Fibroblast of lung (primary cell): ENCODE measurements around the gene KRTAP3-2. TPM values are rescaled to one million over a fixed set of nuclear protein-coding genes. Genes with fewer than 3 reads are reported as not detected.

Experiments used
- DNase-seq, 2 donors: peaks; one replicate each; pipeline versions ENCODE4 v3.0.0 to v3.0.0-alpha.2; 2010; ENCODE audit warnings: low read depth in 2 of 2
- H2AFZ ChIP-seq: 2 replicates; pipeline ENCODE4 v1.5.1; 2012; ENCODE audit warnings: low read length, control low read depth, inconsistent platforms
- H3K27ac ChIP-seq: 2 replicates; pipeline ENCODE4 v1.5.1; 2011; ENCODE audit warnings: low read length, control low read depth; ENCODE audit not compliant: insufficient read depth
- H3K27me3 ChIP-seq: 2 replicates; pipeline ENCODE4 v1.5.1; 2011; ENCODE audit warnings: mild to moderate bottlenecking, low read length; ENCODE audit not compliant: control insufficient read depth, insufficient read depth
- H3K36me3 ChIP-seq: 2 replicates; pipeline ENCODE4 v1.5.1; 2011; ENCODE audit warnings: low read length; ENCODE audit not compliant: control insufficient read depth, insufficient read depth
- H3K4me1 ChIP-seq: 2 replicates; pipeline ENCODE4 v1.5.1; 2011; ENCODE audit warnings: low read length; ENCODE audit not compliant: control insufficient read depth, insufficient read depth; ENCODE audit errors: extremely low read depth
- H3K4me2 ChIP-seq: 2 replicates; pipeline ENCODE4 v1.5.1; 2011; ENCODE audit warnings: low read length, control low read depth; ENCODE audit not compliant: insufficient read depth; ENCODE audit errors: extremely low read depth
- H3K4me3 ChIP-seq, 4 experiments: fragments of 200-600 bp in 1 of 4; sonication (generic) in 1 of 4; replicated peaks in 1 of 4; 2 replicates each; pipeline ENCODE4 v1.5.1; 2011 to 2016; ENCODE audit warnings: low read length in 4 of 4, low read depth in 3 of 4, mild to moderate bottlenecking in 3 of 4, control low read depth in 2 of 4, inconsistent platforms in 1 of 4, mixed read lengths in 1 of 4; ENCODE audit not compliant: insufficient read depth in 1 of 4; ENCODE audit errors: control extremely low read depth in 1 of 4
- H3K79me2 ChIP-seq: 2 replicates; pipeline ENCODE4 v1.5.1; 2012; ENCODE audit warnings: mild to moderate bottlenecking, low read length, inconsistent platforms; ENCODE audit not compliant: control insufficient read depth, insufficient read depth
- H3K9ac ChIP-seq: 2 replicates; pipeline ENCODE4 v1.5.1; 2011; ENCODE audit warnings: mild to moderate bottlenecking, low read length, control low read depth; ENCODE audit not compliant: insufficient read depth
- H3K9me3 ChIP-seq: 2 replicates; pipeline ENCODE4 v1.5.1; 2012; ENCODE audit warnings: low read depth, low read length; ENCODE audit not compliant: control insufficient read depth, insufficient read depth
- H4K20me1 ChIP-seq: 2 replicates; pipeline ENCODE4 v1.5.1; 2011; ENCODE audit warnings: low read length; ENCODE audit not compliant: control insufficient read depth, insufficient read depth; ENCODE audit errors: extremely low read depth
- CTCF ChIP-seq, 2 donors: IDR thresholded peaks in 1 of 2; conservative IDR thresholded peaks in 1 of 2; 1 replicate in 1 of 2; 2 replicates in 1 of 2; pipeline ENCODE4 v1.5.1; 2011 to 2012; ENCODE audit warnings: low read length in 2 of 2, control low read depth in 1 of 2, inconsistent platforms in 1 of 2, low read depth in 1 of 2, mild to moderate bottlenecking in 1 of 2
- EZH2 ChIP-seq: IDR thresholded peaks from 2 replicates; pipeline ENCODE4 v1.5.1; 2012; ENCODE audit warnings: low read length, control low read depth, mild to moderate bottlenecking; ENCODE audit errors: missing control alignments
- polyA plus RNA-seq, 2 donors: library from polyadenylated mRNA; depleted of rRNA in 1 of 2; stranded (reverse) in 1 of 2; unstranded in 1 of 2; fragments of >200 nt; gene quantifications; 2 replicates each; pipeline ENCODE4 v1.2.1, GENCODE V29; 2011 to 2012; ENCODE audit warnings: missing spikeins in 1 of 2
- total RNA-seq: library from RNA; depleted of rRNA; stranded (reverse); fragments of >200 nt; gene quantifications from 2 replicates; pipeline ENCODE4 v1.2.1, GENCODE V29; 2014

The KRTAP3-2 gene
- total and polyA plus RNA-seq, 2 donors (not counting 1 experiment from before 2014, with no cell fraction given) = not detected

DNA sequence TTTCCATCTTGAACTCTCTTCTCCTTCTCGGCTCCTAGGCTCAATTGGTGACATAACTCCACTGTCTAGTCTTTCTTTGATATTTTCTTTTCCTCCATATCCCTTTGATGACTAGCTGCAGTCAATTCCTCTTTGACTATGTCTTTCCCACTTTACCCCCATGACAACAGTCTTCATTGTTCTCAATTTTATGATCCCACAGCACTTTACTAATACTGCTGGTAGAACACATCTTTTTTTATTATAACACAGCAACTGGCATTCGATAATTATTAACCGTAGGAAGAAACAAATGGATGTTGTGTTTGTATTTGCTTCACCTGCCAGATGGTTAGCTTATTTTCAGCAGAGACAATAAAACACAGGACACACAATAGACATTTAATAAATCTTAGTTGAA, 7.0 kb downstream of the KRTAP3-2 start:
- no peaks in the 10 kb centered on the region for H3K79me2 ChIP-seq
- no peak overlapping the region for H3K27ac ChIP-seq
- TF ChIP-seq EZH2 (no peak), CTCF (conservative IDR thresholded peaks at IDR 0.05 in 1 of 2, IDR thresholded peaks at IDR 0.05 in 1 of 2; ENCODE audit: low read depth in 1 of 2, low read length in 2 of 2) (no peak)
- H3K4me2 ChIP-seq = no peak overlapping the region
- H3K4me1 ChIP-seq = no peaks in the 10 kb centered on the region
- no peaks in the 10 kb centered on the region for H4K20me1 ChIP-seq
- no peak overlapping the region for H2AFZ ChIP-seq
- no peak overlapping the region for H3K9ac ChIP-seq
- no peak overlapping the region for H3K4me3 ChIP-seq
- H3K9me3 ChIP-seq = no peaks in the 10 kb centered on the region
- H3K27me3 ChIP-seq = no peaks in the 10 kb centered on the region
- no peak for DNase-seq
- no peaks in the 10 kb centered on the region for H3K36me3 ChIP-seq

DNA sequence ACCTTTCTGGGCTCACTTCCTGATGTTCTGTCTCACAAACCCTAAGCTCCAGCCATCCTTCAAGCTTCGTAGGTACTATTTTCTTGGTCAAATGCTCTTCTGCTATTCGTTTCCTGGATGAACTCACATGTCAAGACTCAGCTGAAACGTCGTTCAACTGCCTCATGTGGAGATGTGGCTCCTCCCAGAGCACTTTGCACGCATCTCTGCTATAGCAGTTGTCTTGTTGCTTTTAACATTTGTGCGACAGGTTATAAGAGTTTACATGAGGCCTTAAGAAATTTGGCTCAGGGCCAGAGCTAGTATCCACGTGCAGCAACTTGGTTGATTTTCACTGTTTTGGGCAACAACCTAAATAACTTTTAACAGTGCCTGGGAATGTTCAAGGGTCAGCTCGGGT, 12.8 kb downstream of the KRTAP3-2 start:
- H2AFZ ChIP-seq = no peak overlapping the region
- no peak overlapping the region for H3K9ac ChIP-seq
- TF ChIP-seq CTCF (conservative IDR thresholded peaks at IDR 0.05 in 1 of 2, IDR thresholded peaks at IDR 0.05 in 1 of 2; ENCODE audit: low read depth in 1 of 2, low read length in 2 of 2) (no peak), EZH2 (no peak)
- H3K36me3 ChIP-seq = no peaks in the 10 kb centered on the region
- no peaks in the 10 kb centered on the region for H3K4me1 ChIP-seq
- no peak overlapping the region for H3K27ac ChIP-seq
- no peaks in the 10 kb centered on the region for H4K20me1 ChIP-seq
- no peaks in the 10 kb centered on the region for H3K79me2 ChIP-seq
- H3K4me3 ChIP-seq = no peak overlapping the region
- H3K27me3 ChIP-seq = no peaks in the 10 kb centered on the region
- no peak for DNase-seq
- H3K9me3 ChIP-seq = no peaks in the 10 kb centered on the region
- no peak overlapping the region for H3K4me2 ChIP-seq

DNA sequence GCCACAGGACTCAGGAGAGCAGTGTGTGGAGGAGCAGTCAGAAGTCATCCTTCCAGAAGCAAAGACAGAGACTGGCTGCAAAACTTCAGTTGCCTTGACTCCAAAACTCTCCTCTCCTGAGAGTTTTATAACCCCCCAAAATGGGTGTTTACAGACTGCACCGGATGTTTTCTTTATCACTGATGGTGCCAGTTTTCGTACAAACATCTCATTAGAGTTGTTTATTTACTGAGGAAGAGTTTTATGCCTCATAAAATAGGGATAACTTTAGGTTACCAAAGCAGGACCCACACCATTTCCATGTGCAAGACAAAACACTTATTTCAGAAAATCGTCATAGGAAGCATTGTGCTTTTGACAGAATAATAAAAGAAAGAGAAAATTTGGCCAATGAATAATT, 15.5 kb downstream of the KRTAP3-2 start, which contains the start of gene KRT40:
Gene KRT40, minus strand, starts transcription at position 101 of the 400 bp plus-strand sequence. Its CDS starts 53 bp downstream, at position 48.
- Histone ChIP-seq H2AFZ (no peak within 1 kb of the TSS), H3K4me1 (peaks cover 6% of the 10 kb centered on the region), H4K20me1 (no peaks in the 10 kb centered on the region), H3K4me2 (no peak within 1 kb of the TSS), H3K79me2 (no peaks in the 10 kb centered on the region), H3K9ac (no peak within 1 kb of the TSS), H3K27me3 (no peaks in the 10 kb centered on the region), H3K4me3 (no peak within 1 kb of the TSS), H3K27ac (no peak within 1 kb of the TSS), H3K36me3 (no peaks in the 10 kb centered on the region), H3K9me3 (no peaks in the 10 kb centered on the region)
- no peak for DNase-seq
- TF ChIP-seq CTCF (conservative IDR thresholded peaks at IDR 0.05 in 1 of 2, IDR thresholded peaks at IDR 0.05 in 1 of 2; ENCODE audit: low read depth in 1 of 2, low read length in 2 of 2) (no peak), EZH2 (no peak)
